Sciatic nerve (tissue), 2 donors: Measurements from ENCODE around the gene ENOX2. TPM values are rescaled to one million over a fixed set of nuclear protein-coding genes. Genes with fewer than 3 reads are reported as not detected.

ENCODE experiments used
- ATAC-seq: fragments of 200-7000 bp; cut with Tn5 transposase; one replicate; pipeline ENCODE4 v1.9.1; 2020; ENCODE audit warnings: mild to moderate bottlenecking, moderate library complexity
- DNase-seq: peaks from one replicate; pipeline ENCODE4 v3.0.0-alpha.2; 2020; ENCODE audit warnings: low spot score
- intact Hi-C: fragments of 100-400 bp; cut with DNase I; formaldehyde crosslinking; loops from one replicate; pipeline ENCODE4 v1.14.2; 2022
- total RNA-seq: library from RNA; stranded (reverse); fragmentation: NEBNext Ultra II Directional; extraction: Animal tissue kit (Norgen Biotek cat#: 25700); gene quantifications from one replicate; pipeline ENCODE4 v1.2.1, GENCODE V29; 2021
- donor health status: DM: no; HTN: no; CAD: no.
- donor health status: DM: no; HTN: no; CAD: no.

Gene ENOX2
- total RNA-seq, 1 donor from 2014 or later = 16.1 TPM

GRCh38 chrX:130885996-130886395 lies 17.0 kb downstream of the ENOX2 start:
- ATAC-seq = no peak
- DNase-seq = no peak
- intact Hi-C loops = no loop called here

DNA sequence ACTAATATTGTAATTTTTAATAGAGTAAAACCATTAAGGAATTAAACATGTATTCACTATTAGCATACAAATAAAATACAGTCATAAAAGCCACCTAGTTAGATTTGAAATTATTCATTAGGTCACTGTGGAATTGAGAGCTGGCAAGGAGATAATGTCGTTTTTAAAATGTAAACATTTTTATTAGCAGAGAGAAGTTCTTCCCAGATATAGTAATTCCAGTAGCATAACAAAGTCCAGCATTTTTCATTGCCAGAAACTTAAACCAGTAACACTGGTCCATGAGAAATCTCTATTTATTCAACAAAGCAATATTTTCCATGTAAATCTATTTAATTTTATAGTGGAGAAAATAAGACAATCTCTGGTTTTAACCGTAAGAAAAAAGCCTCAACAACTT lies 17.5 kb downstream of the ENOX2 start:
- no peak for ATAC-seq
- DNase-seq = no peak
- intact Hi-C loops = no loop called here

DNA sequence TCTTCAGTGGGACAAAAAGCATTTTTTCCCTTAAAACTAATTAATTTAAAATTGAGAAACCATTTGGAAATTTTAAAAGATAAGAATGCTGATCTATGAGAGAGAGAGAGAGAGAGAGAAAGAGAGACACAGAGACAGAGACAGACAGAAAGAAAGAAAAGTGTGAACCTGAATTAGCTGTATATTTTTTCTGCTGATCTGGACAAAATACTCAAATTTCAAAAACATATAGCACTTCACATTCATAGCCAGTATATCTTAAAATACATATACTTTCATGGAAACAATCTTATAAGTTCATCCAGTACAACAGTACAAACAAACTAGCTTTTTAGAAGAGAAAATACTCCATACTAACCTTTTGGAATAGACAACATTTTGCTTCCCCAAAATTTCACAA lies 18.4 kb downstream of the ENOX2 start:
- no peak for DNase-seq
- ATAC-seq = no peak
- intact Hi-C loops = no loop called here

- DNase-seq = no peak
- no peak for ATAC-seq
- intact Hi-C loops = no loop called here
Measured at GRCh38 chrX:130879869-130880268, 23.1 kb downstream of the ENOX2 start.

DNA sequence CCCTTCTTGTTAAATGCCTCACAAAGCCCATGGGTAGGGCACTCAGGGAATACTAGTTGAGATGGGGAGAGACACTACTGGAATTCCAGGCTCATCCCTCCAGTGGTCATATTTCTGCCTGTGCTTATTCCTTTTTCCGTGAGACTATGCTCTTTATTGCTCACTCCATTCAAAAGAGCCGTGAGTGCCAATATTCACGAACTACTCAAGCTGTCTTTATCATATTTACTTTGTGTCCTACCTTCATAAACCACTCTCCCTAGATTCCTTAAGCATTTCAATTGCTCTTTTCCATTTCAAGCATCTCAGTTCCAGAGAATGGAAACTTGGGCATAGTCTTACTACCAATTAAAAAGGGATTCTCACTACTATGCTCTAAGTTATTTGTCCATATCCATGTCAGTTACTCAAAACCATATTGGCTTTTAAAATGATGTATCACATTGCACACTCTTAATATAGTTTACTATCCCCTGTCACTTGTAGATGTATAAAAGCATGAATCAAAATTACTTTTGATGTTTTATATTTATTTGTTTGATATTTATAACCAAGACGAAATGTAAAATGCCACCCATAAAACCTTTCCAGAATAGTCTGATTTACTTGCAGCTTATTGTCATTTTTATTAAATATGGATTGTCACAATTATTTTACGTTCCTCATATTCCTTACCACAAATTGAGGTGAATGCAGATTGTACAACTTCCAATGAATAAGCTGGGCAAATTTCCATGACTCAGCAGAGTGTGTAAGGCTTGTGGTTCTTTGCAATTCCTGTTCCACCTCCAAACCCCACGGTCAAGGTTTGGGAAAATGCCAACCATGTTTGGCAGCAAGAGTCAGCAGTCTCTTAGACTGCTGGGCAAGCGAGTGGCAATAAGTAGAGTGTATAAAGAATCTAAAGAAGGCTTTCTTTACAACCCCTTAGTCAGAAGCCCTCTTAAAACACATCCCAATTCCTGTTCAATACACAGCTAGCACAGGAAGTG lies 24.4 kb downstream of the ENOX2 start:
- intact Hi-C loops = no loop called here
- ATAC-seq (no peak), DNase-seq (no peak)

- ATAC-seq (no peak), DNase-seq (no peak)
- intact Hi-C loops = no loop called here
Measured at GRCh38 chrX:130877892-130878341, 25.1 kb downstream of the ENOX2 start.

DNA sequence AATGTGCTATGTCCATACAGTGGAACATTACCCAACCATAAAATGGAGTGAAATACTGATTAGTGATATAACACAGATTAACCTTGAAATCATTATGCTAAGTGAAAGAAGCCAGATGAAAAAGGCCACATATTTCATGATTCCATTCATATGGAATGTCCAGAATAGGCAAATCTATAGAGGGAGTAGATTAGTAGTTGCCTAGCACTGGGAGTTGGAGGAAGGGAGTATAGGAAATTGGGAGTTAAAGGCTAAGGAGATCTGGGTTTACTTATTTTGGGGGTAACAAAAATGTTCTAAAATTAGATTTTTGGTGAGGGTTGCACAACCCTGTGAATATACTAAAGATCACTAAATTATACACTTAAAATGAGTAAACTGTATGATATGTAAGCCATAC lies 26.8 kb downstream of the ENOX2 start:
- DNase-seq = no peak
- no peak for ATAC-seq
- intact Hi-C loops = no loop called here

DNA sequence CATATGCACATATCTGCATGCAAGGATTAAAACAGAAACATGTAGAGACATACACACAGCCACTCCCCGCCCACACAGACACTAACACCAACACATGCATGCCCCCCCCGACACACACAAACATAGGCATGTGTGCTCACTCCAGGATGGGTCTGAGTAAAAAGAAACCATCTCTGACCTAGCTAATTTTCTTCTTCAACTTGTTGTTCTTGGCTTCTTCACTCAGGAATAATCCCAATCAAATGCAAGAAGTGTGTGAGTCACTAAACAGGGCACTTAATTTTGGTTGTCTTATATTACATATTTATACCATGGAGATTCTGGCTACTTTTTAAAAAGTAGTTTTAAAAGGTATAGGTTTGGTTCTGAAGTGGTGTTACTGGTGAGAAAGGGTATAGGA lies 28.3 kb downstream of the ENOX2 start:
- ATAC-seq (no peak), DNase-seq (no peak)
- intact Hi-C loops = no loop called here

DNA sequence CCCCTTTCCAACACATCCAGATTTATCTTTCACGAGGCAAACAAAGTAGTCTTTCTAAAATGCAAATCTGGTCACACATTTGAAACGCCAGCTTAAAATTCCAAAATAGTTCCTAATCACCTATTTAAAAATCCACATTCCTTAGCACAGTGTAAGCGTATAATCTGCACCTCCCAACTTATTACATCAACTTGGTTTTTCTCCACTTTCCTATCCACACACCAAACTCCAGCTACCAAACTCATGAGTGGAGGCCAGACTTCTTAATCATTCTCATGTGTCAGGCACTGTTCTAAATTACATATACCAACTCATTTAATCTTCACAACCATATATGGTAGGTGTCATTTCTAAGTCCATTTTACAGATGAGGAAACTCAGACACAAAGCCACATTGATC lies 33.8 kb downstream of the ENOX2 start:
- intact Hi-C loops = no loop called here

GRCh38 chrX:130861462-130861861 lies 41.5 kb downstream of the ENOX2 start:
- intact Hi-C loops = no loop called here
- ATAC-seq = no peak
- DNase-seq = no peak

More for the DNA sequence above, 33.8 kb downstream of the ENOX2 start:
- DNase-seq (no peak), ATAC-seq (no peak)

- no peak for ATAC-seq
- intact Hi-C loops = no loop called here
Measured at GRCh38 chrX:130857207-130857606, 45.8 kb downstream of the ENOX2 start.

DNA sequence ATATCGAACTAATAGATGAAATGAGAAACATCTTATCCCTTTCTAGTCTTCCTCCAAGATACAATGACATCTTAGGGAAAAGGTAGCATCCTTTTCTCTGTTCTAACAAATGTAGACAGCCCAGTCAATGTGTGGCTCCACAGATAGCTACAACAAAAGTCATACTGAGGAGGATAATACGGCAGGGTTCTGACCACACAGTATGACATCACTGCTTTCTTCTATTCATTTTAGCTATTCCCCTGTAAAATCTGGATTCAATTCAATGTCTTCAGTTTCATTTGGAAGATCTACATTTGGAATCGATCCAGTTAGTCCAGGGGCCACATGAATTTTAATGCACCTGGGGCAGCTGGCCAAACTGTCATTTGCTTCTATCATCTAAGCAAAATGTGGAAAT lies 51.4 kb downstream of the ENOX2 start:
- intact Hi-C loops = no loop called here
- no peak for ATAC-seq
- no peak for DNase-seq

More at GRCh38 chrX:130857207-130857606, 45.8 kb downstream of the ENOX2 start:
- DNase-seq = no peak

GRCh38 chrX:130848763-130849162 lies 54.2 kb downstream of the ENOX2 start:
- ATAC-seq (no peak), DNase-seq (no peak)
- intact Hi-C loops = no loop called here

GRCh38 chrX:130846746-130847145 lies 56.3 kb downstream of the ENOX2 start:
- DNase-seq = no peak
- ATAC-seq = no peak

DNA sequence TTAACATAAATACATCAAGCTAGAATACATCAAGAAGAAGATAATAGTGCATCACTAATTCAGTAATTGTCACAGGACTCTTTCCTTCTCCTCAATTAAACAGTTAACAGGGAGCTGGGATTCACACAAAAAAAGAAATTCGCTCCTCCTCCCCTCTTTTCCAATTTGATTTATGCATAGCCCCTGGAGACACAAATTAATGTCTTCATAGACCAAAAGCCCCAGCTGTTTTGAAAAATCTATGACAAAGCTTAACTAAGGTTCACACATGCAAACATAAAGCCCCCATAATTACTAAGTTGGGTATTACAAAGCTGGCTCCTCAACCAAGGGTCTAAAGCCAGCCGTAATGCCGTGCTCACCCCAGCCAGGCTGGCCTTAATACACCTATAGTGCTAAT lies 61.2 kb downstream of the ENOX2 start:
- ATAC-seq = no peak

More at GRCh38 chrX:130846746-130847145, 56.3 kb downstream of the ENOX2 start:
- intact Hi-C loops = no loop called here

GRCh38 chrX:130840345-130840744 lies 62.7 kb downstream of the ENOX2 start:
- intact Hi-C loops = no loop called here
- no peak for DNase-seq
- ATAC-seq = no peak

More for the DNA sequence above, 61.2 kb downstream of the ENOX2 start:
- DNase-seq = no peak
- intact Hi-C loops = no loop called here

DNA sequence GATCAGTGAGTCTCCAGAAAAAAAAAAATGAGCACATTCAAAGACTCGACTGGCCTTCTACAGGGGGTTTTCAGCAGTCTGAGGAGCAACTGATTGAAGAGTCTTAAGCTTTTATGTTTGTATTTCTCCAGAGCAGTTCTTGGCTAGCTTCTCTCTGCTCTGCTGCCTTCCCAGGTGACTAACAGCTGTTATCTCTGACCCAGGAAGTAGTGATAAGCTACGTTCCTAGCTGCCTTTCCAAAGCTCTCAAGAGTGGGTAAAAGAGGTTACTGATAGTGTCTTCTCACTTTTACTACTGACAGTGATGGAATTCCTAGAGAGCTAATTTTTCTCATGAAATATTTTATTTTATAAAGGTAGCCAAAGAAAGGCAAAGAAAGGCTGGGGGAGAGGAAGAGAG lies 66.6 kb downstream of the ENOX2 start:
- intact Hi-C loops = no loop called here
- ATAC-seq (no peak), DNase-seq (no peak)

DNA sequence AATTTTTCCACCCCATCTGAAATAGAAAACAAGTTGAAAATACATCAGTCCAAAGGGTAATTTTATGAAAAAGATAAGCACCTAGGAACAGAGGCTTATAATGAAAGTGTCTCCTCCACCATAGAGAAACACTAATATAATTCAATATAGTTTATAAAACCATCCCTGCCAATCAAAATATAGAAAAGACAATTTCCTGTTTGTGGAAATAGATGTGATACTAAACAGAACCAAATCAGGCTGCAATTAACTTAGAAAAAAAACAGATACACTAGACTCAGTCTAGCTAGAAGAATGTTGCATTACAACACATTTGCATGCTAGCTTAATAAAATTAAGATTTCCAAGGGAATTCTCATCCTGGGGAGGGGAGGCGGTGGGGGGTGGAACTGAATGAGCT lies 68.2 kb downstream of the ENOX2 start:
- no peak for ATAC-seq
- no peak for DNase-seq
- intact Hi-C loops = no loop called here

- intact Hi-C loops = no loop called here
- DNase-seq (no peak), ATAC-seq (no peak)
Measured at GRCh38 chrX:130834149-130834548, 68.9 kb downstream of the ENOX2 start.

DNA sequence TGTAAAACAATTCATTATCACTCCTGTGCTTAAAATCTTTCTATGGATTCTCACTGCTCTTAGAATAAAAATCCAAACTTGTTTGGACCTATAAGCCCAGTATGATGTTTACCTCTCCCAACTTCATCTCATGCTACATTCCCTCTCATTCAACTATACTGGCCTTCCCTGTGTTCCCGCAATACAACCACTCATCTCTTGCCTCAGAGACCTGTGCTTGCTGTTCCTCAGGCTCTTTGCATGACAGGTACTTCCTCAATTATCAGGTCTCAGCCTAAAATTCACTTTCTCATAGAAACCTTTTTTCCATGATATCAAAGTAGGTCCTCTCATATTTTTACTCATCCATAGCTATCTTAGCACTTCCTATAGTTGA lies 71.7 kb downstream of the ENOX2 start:
- intact Hi-C loops = no loop called here
- no peak for ATAC-seq

More for the DNA sequence above, 71.7 kb downstream of the ENOX2 start:
- no peak for DNase-seq
